Measurements from ENCODE around the gene CDK3. TPM values are rescaled to one million over a fixed set of nuclear protein-coding genes. Genes with fewer than 3 reads are reported as not detected.

The CDK3 gene
- total RNA-seq, 2 donors from 2014 or later: 2.9 to 4.6 TPM

DNA sequence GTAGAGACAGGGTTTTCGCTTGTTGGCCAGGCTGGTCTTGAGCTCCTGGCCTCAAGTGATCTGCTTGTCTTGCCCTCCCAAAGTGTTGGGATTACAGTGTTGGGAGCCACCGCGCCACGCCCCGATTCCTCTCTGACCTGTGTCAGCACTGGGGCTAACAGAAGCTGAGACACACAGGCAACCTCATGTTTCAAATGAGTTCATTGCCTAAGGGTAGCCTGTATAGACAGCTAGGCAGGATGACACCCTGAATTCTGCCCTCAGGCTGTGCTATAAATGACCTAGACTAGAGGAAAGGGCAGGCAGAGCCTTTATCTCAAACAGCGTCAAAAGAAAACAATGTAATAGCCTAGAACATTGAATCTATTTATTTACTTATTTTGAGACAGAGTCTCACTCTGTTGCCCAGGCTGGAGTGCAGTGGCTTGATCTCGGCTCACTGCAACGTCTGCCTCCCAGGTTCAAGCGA, 2.3 kb upstream of the CDK3 start:
- no peaks in the 10 kb centered on the region for H3K9me3 ChIP-seq (ENCODE audit: control insufficient read depth, low read length, poor library complexity, severe bottlenecking)
- Mint-ChIP-seq H3K4me3 (no peak overlapping the region), H3K4me1 (peaks cover 15% of the 10 kb centered on the region), H3K27ac (no peak overlapping the region), H3K27me3 (no peaks in the 10 kb centered on the region), H3K36me3 (ENCODE audit: low read depth) (no peaks in the 10 kb centered on the region)
- DNase-seq (no peak), ATAC-seq (no peak)

DNA sequence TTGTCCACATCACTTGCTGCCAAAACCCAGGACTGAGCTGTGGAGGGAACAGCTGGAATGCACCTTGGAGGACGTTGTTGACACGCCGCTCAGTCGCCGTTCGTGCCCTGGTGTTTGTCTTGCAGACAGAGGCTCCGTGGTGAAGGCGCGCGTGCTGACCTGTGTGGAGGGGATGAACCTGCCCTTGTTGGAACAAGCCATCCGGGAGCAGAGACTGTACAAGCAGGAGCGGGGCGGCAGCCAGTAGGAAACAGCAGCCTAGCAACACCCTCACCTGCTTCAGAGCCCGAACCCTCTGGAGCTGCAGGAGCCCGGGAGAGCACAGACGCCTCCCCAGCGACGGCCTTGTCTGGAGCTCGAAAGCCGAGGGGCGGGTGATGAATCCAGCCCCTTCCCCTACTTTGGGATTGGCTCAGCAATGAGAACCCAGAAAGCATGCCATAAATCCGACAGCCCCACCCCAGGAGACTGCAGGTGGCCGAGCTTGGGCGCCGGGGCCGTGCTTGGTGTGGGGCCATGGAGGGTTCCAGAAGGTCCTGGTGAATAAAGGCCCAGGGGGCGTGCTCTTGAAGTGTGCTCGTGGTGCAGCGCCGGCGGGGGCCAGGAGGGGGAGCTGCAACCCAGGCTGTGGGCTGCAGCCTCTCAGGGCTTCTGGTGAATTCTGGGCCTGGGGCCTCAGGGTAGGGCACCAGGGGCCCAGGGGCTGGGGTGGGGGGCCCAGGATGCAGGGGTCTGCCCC, 470 bp upstream of the CDK3 start:
- DNase-seq: peak; percentile 39 to 63 (median 47)
- ATAC-seq: peak; percentile 68
- Mint-ChIP-seq H3K27ac (peak overlapping the region; percentile 3), H3K27me3 (no peaks in the 10 kb centered on the region), H3K4me1 (peaks cover 16% of the 10 kb centered on the region), H3K4me3 (no peak overlapping the region), H3K36me3 (ENCODE audit: low read depth) (no peaks in the 10 kb centered on the region)
- H3K9me3 ChIP-seq (ENCODE audit: control insufficient read depth, low read length, poor library complexity, severe bottlenecking): no peaks in the 10 kb centered on the region

DNA sequence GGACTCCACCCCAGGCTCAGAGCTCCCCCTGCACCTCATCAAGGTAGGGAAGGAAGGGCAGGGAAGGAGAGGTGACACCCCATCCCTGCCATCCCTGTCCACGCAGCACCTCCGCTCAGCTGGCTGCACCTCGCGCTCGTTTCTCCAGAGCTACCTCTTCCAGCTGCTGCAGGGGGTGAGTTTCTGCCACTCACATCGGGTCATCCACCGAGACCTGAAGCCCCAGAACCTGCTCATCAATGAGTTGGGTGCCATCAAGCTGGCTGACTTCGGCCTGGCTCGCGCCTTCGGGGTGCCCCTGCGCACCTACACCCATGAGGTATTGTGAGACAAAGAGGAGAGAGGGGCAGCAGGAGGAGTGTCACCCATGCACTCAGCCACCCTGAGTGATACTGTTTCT, 1.4 kb downstream of the CDK3 start:
- no peak overlapping the region for H3K27ac Mint-ChIP-seq
- H3K9me3 ChIP-seq (ENCODE audit: control insufficient read depth, low read length, poor library complexity, severe bottlenecking): no peaks in the 10 kb centered on the region
- ATAC-seq (no peak), DNase-seq (no peak)
- no peaks in the 10 kb centered on the region for H3K36me3 Mint-ChIP-seq (ENCODE audit: low read depth)
- peaks cover 15% of the 10 kb centered on the region for H3K4me1 Mint-ChIP-seq
- H3K27me3 Mint-ChIP-seq: no peaks in the 10 kb centered on the region
- no peak overlapping the region for H3K4me3 Mint-ChIP-seq

DNA sequence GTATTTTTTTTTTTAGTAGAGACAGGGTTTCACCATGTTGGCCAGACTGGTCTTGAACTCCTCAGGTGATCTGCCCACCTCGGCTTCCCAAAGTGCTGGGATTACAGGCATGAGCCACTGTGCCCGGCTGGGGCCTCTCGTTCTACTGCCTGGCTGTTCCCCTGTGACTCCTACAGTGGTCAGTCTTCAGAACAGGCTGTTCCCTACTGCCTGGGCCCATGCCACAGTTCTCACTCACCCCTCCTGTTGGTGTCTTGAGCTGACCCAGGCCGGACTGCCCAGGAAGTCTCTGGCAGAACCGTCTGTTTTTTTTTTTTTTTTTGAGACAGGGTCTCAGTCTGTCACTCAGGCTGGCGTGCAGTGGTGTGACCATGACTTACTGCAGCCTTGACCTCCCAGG, 3.3 kb downstream of the CDK3 start:
- no peaks in the 10 kb centered on the region for H3K36me3 Mint-ChIP-seq (ENCODE audit: low read depth)
- no peaks in the 10 kb centered on the region for H3K27me3 Mint-ChIP-seq
- ATAC-seq (no peak), DNase-seq (no peak)
- no peaks in the 10 kb centered on the region for H3K9me3 ChIP-seq (ENCODE audit: control insufficient read depth, low read length, poor library complexity, severe bottlenecking)
- H3K4me3 Mint-ChIP-seq: no peak overlapping the region
- peaks cover 7% of the 10 kb centered on the region for H3K4me1 Mint-ChIP-seq
- H3K27ac Mint-ChIP-seq: no peak overlapping the region

DNA sequence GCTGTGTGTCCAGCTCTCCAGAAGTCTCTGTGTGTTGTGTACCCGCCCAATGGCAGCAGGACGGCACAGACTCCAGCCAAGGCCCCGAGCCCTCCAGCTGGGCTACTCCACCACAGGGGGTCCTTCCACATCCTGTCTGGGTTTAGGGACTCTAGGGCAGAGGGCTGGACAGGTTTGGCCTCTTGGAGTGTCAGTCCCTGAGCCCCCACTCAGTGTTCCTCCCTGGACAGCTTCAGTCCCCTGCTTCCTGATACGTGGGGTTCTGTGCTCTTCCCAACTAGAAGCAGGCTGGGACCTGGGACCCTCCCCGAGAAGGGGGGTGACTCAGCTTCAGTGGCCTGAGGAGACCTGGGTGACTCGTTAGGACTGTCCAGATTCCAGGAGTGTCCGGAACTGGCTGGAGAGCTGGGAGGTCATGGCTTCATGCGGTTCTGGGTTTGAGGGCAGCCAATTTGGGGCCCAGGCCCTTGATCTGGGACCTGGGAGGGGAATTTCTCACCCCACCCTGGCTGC, 4.2 kb downstream of the CDK3 start:
- Mint-ChIP-seq H3K4me1 (peaks cover 10% of the 10 kb centered on the region), H3K36me3 (ENCODE audit: low read depth) (no peaks in the 10 kb centered on the region), H3K27ac (no peak overlapping the region), H3K4me3 (no peak overlapping the region), H3K27me3 (no peaks in the 10 kb centered on the region)
- no peaks in the 10 kb centered on the region for H3K9me3 ChIP-seq (ENCODE audit: control insufficient read depth, low read length, poor library complexity, severe bottlenecking)
- ATAC-seq (no peak), DNase-seq (no peak)

DNA sequence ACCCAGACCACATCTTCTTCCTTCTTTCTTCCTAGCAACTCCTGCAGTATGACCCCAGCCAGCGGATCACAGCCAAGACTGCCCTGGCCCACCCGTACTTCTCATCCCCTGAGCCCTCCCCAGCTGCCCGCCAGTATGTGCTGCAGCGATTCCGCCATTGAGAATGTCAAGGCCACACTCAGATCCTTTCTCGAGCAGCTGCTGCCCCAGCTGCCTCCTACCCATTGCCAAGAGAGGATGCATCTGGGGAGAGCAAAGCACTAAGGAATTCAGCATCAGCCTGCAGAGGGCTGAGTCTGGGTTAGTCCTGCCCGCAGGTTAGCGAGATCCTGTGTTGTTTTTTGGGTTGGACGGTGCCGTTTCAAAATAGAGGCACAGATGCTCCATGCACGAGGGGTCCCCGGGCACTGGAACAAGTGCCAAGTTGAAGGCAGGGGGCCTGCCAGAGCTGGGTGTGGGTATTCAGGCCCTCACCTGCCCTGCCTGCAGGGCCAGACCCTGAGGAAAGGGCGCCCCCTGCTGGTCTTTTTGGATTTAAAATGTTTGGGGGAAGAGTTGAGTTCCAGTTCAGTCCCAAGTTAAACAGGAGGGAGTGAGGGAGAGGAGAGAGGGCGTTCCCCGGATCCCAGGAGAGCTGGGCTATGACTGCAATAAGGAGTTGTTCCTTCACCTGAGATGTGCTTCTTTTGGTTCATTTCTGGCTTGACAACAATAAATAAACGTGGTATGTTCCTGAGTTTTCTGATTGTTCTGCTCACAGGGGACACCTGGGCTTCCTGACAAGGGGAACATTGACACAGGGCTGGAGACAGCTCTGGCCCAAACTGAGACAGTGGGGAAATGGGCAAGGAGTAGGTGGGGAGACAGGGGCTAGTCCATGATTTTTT, 4.9 kb downstream of the CDK3 start:
- ATAC-seq: peak; percentile 68
- Mint-ChIP-seq H3K27me3 (no peaks in the 10 kb centered on the region), H3K4me1 (peaks cover 10% of the 10 kb centered on the region), H3K36me3 (ENCODE audit: low read depth) (no peaks in the 10 kb centered on the region), H3K4me3 (no peak overlapping the region), H3K27ac (peak overlapping the region; percentile 93)
- peak; percentile 58 to 82 (median 66) for DNase-seq
- no peaks in the 10 kb centered on the region for H3K9me3 ChIP-seq (ENCODE audit: control insufficient read depth, low read length, poor library complexity, severe bottlenecking)

DNA sequence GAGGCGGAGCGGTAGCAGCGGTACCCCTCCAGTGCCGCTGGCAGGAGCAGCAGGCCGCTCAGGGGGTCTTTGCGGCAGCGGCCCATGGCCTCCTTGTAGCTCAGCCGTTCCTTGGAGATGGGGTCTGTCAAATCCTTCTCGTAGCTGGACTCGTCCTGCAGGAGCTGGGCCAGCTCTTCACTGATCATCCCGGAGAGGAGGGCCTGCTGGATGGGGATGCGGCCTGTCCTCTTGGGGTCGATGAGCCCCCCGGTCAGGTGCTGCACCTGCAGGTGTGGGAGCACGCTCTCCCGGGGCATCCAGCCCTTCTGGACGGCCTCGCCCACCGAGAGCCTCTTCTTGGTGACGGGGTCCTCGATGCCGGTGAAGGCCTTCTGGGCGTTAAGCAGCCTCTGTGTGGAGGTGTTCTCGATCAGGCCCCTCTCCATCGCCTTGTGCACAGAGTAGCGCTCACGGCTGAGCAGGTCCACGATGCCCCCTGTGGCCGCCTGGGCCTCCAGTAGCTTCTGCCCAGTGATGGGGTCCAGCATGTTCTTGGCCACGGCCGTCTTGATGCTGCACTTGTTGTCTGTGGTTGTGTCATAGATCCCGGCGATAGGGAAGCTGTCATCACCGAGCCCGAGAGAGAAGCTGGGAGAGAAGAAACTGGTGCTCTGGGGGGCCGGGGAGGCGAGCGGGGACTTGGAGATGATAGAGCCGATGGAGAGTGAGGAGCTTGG, 6.6 kb downstream of the CDK3 start:
- Mint-ChIP-seq H3K4me1 (peaks cover 10% of the 10 kb centered on the region), H3K4me3 (no peak overlapping the region), H3K27ac (no peak overlapping the region), H3K36me3 (ENCODE audit: low read depth) (no peaks in the 10 kb centered on the region), H3K27me3 (no peaks in the 10 kb centered on the region)
- H3K9me3 ChIP-seq (ENCODE audit: control insufficient read depth, low read length, poor library complexity, severe bottlenecking): no peaks in the 10 kb centered on the region
- ATAC-seq: no peak
- DNase-seq: no peak

DNA sequence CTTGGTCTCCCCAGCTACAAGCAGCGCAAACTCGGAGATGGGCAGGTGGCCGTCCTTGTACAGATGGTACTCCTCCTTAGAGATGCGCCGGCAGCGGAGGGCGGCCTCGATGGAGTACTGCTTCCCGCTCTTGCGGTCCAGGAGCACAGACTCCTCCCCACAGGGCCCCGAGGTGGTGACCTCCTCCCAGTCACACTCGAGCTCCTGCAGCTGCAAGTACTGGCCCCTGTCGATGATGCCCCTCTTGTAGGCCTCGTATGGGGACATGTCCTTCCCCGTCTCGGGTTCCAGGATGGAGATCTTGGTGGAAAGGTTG, 7.2 kb downstream of the CDK3 start:
- Mint-ChIP-seq H3K27ac (no peak overlapping the region), H3K4me3 (no peak overlapping the region), H3K4me1 (peaks cover 10% of the 10 kb centered on the region), H3K27me3 (no peaks in the 10 kb centered on the region), H3K36me3 (ENCODE audit: low read depth) (no peaks in the 10 kb centered on the region)
- ATAC-seq (no peak), DNase-seq (no peak)
- H3K9me3 ChIP-seq (ENCODE audit: control insufficient read depth, low read length, poor library complexity, severe bottlenecking): no peaks in the 10 kb centered on the region

DNA sequence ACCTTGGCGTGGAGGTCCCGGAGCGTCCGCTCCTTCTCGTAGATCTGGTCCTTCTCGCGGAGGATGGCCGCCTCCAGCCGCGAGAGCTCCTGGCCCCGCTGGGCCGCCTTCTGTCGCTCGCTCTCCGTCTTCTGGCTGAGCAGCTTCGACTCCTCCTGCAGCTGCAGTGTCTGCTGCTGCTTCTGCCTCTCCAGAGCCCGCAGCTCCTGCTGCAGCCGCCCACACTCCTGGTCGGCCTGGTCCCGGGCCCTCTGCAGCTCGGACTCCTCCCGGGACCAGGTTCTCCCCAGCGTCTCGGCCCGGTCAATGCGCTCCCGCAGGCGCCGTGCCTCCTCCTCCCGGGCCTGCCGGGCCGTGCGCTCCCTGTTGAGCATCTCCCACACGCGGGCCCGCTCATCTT, 7.6 kb downstream of the CDK3 start:
- peaks cover 10% of the 10 kb centered on the region for H3K4me1 Mint-ChIP-seq
- DNase-seq (no peak), ATAC-seq (no peak)
- no peaks in the 10 kb centered on the region for H3K27me3 Mint-ChIP-seq
- H3K27ac Mint-ChIP-seq: no peak overlapping the region
- H3K36me3 Mint-ChIP-seq (ENCODE audit: low read depth): no peaks in the 10 kb centered on the region
- no peak overlapping the region for H3K4me3 Mint-ChIP-seq
- no peaks in the 10 kb centered on the region for H3K9me3 ChIP-seq (ENCODE audit: control insufficient read depth, low read length, poor library complexity, severe bottlenecking)

DNA sequence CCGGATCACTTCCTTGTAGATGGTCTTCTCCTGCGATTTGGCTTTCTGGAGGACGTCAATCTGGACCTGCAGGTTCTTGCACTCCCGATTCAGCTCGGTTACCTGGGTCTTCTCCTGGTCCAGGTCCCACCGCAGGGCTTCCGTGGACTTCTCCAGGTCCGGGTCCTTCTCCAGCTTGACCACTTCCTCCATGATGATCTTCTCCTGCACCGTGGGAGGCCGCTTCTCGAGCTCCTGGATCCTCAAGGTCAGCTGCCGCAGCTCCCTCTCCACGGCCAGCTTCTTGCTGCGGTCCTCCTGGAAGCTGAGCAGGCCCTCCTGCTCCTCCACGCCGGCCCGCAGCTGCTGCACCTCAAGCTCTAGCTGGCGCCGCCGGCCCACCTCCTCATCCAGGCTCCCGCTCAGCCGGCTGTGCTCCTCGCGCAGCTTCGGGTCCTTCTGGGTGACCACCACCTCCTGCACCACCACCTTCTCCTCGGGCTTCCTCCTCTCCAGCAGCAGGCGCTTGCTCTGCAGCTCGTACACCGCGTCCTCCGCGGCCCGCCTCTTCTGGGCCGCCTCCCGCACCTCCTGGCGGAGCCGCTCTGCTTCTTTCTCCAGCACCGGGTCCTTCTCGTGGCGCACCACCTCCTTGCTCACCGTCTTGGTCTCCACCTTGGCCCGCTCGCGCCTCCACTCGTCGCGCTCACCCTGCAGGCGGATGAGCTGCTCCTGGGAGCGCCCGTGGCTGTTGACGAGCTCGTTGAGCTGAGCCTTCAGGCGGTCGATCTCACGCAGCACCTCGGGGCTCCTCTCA, 8.2 kb downstream of the CDK3 start:
- DNase-seq (no peak), ATAC-seq (no peak)
- H3K36me3 Mint-ChIP-seq (ENCODE audit: low read depth): no peaks in the 10 kb centered on the region
- H3K9me3 ChIP-seq (ENCODE audit: control insufficient read depth, low read length, poor library complexity, severe bottlenecking): no peaks in the 10 kb centered on the region
- peaks cover 10% of the 10 kb centered on the region for H3K4me1 Mint-ChIP-seq
- H3K27ac Mint-ChIP-seq: no peak overlapping the region
- no peaks in the 10 kb centered on the region for H3K27me3 Mint-ChIP-seq
- H3K4me3 Mint-ChIP-seq: no peak overlapping the region

DNA sequence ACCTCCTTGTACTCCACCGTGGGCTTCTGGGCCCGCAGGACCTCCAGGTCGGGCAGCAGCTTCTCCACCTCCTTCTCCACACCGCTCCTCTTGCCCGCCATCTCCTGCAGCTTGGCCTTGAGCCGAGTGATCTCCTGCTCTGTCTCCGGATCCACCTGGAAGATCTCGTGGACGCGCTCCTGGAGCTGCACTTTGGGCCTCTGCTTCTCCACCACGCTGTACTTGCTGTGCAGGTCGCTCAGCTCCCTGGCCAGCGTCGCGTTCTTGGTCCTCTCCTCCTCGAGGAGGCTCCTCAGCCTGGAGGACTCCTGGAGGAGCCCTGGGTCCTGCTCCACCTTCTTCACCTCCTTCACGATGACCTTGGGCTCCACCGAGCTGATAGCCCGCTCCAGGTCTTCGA, 8.8 kb downstream of the CDK3 start:
- no peaks in the 10 kb centered on the region for H3K36me3 Mint-ChIP-seq (ENCODE audit: low read depth)

DNA sequence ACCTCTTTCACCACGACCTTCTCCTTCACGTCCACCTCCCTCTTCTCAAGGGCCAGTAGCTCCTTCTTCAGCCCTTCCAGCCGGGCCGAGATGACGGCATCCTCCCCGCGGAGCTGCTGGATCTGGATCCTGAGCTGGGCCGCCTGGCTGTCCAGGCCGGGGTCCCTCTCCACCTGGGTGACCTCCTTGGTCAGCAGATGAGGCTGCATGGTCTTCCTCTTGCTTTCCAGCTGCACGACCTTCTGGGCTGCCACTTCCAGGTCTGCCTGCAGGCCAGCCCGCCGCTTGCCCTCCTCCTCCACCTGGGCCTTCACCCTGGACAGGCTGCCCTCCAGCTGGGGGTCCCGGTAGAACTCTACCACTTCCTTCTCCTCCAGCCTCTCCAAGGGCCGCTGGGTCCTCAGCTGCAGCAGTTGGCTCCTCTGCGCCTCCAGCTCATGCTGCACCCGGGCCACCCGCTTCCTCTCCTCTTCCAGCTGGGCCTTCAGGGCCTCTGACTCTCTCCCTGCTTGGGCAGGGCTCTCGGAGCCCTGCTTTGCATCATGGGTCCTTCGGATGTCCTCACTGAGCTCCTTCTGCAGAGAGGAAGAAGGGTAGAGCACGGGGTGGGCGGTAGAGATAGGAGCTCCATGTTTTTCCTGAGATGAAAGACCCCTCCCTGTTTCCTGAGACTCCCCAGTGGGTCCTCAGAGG, 9.5 kb downstream of the CDK3 start:
- Mint-ChIP-seq H3K4me1 (peaks cover 15% of the 10 kb centered on the region), H3K36me3 (ENCODE audit: low read depth) (no peaks in the 10 kb centered on the region)

More for the DNA sequence above, 8.8 kb downstream of the CDK3 start:
- H3K9me3 ChIP-seq (ENCODE audit: control insufficient read depth, low read length, poor library complexity, severe bottlenecking): no peaks in the 10 kb centered on the region
- no peaks in the 10 kb centered on the region for H3K27me3 Mint-ChIP-seq
- H3K4me3 Mint-ChIP-seq: no peak overlapping the region
- ATAC-seq: no peak
- DNase-seq: no peak
- peaks cover 15% of the 10 kb centered on the region for H3K4me1 Mint-ChIP-seq
- H3K27ac Mint-ChIP-seq: no peak overlapping the region

More for the DNA sequence above, 9.5 kb downstream of the CDK3 start:
- no peak overlapping the region for H3K27ac Mint-ChIP-seq
- no peak overlapping the region for H3K4me3 Mint-ChIP-seq
- H3K9me3 ChIP-seq (ENCODE audit: control insufficient read depth, low read length, poor library complexity, severe bottlenecking): no peaks in the 10 kb centered on the region
- DNase-seq (no peak), ATAC-seq (no peak)
- H3K27me3 Mint-ChIP-seq: no peaks in the 10 kb centered on the region

Measured in T-helper 17 cell (primary cell).